Measurements from ENCODE around the gene CNOT6.

CNOT6 gene

GRCh38 chr5:180598797-180599589 is 104.8 kb downstream of the CNOT6 start:
- in situ Hi-C loops (cut with MboI; ENCODE audit: low sequenced_read_pairs) = no loop called here

DNA sequence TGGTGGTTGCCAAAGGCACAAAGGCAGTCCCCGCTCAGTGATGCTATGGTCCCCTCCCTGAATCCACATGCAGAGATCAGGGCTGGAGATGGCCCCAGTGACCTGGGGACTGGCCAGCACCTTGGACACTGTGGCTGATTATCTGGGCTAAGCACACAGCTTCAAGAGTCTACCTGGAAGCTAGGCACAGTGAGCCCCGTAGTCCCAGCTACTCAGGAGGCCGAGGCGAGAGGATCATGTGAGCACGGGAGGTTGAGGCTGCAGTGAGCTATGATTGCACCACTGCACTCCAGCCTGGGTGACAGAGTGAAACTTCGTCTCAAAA is 105.4 kb downstream of the CNOT6 start:
- in situ Hi-C loops (cut with MboI; ENCODE audit: low sequenced_read_pairs) = no loop called here

DNA sequence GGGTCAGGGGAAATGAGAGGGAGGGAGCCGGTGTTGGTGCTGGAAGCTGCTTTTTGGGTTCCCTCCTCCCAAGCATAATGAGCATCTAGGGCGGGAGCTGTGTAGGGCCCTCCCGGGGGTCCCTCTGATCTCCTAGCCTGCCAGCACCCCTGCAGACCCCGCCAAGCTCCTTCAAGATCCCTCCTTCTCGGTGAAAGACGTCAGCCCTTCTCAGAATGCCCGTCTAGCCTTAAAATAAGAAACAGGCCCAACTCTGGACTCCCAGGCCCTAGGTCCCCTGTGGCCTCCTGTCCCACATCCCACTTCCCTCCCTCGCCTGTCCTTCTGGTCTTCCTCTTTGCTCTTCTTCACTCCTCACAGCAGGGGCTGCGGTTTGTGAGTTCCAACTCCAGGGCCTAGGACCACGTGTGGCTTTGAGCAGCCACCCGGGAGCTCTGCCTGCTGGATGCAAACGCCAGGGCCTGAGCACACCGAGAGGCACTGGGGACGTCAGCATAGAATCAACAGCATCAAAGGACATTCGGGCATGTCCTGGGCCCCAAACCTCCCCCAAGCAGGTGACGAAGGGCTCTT is 105.9 kb downstream of the CNOT6 start:
- in situ Hi-C loops (cut with MboI; ENCODE audit: low sequenced_read_pairs) = no loop called here

DNA sequence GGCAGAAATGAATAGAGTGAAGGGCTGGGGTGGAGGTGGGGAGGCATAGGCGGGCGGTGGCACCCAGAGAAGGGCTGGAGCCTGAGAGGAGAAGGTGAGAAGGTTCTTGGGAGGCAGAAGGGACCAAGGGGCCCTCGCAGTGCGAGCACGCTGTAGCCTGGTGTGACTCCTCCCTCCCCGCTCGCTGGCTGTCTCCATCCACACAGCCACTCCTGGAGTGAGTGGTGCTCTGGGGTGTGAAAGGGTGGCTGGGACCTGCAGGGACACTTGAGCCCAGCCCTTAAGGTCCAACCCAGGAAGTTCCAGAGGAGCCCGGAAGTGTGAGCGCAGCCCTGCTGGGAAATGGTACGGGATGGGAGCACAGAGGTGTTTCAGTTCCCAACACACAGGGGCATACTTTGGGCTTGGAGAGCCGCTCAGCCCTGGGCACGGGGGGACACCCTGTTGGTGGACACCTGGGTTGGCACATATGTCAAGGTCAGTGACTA is 106.4 kb downstream of the CNOT6 start:
- in situ Hi-C loops (cut with MboI; ENCODE audit: low sequenced_read_pairs) = no loop called here

DNA sequence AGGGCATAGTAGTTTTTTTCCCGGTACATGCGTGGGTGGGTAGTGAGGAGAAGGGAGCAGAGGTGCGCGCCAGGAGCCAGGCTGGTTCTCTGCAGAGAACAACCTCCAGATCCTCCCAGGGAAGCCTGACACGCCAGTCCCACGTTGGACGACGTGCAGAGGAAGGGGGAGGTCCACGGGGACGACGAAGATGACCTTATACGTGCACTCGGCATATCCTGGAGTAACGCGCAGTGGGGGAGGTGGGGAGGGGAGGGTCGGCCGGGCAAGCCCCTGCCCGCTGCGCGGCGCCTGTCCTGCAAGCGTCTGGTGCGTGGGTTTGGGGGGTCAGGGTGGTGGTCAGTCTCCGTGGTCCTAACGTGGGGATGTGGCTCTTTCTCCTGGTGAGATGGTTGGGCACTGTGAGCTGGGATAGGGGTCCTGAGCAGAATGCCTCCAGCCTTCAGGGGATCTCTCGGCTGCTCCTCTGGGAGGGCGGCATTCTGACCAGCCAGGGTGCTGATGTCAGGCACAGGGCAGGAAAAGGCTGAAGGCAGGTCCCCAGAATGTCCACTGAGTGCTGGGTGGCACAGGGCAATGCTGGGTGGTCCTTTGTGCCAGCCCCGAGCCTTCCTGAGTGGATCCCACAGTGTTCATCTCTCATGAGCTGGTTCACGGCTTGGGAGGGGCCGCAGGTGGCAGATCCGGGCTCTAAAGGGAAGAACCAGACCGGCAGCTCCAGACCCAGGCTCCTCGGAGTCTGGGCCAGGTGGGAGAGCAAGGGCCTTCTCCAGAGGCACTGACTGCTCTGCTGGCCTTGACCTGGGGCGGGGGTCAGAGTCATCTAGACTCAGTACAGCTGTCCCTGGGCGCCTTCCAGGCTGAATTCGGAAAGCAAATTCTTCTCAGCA is 107.7 kb downstream of the CNOT6 start:
- in situ Hi-C loops (cut with MboI; ENCODE audit: low sequenced_read_pairs) = no loop called here

DNA sequence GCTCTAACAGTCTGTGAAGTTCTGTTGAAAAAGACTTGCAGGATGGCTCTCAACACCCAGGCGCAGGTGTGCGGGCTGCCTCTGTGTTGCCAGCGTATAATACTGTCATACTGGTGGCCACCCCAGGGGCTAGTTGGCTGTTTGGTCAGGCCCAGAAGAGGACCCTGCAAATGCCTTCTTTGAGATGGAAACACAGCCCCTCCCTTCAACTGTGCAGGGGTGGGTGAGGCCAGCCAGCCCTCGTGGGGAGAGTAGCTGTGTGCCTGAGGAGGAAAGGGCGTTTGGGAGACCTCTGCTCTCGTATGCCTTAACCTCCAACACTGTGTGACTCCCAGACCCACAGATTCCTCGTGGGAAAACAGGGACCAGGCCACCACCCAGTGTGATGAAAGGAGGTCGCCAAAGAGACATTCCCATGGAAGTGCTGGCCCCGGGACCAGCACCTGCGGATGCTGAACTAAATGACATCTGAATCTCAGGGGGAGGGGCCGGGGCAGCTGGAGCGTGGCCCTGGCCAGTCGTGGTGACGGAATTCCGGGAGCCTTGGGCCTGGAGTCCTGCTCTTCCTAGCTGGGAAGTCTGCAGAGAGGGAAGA is 108.4 kb downstream of the CNOT6 start:
- in situ Hi-C loops (cut with MboI; ENCODE audit: low sequenced_read_pairs) = no loop called here

DNA sequence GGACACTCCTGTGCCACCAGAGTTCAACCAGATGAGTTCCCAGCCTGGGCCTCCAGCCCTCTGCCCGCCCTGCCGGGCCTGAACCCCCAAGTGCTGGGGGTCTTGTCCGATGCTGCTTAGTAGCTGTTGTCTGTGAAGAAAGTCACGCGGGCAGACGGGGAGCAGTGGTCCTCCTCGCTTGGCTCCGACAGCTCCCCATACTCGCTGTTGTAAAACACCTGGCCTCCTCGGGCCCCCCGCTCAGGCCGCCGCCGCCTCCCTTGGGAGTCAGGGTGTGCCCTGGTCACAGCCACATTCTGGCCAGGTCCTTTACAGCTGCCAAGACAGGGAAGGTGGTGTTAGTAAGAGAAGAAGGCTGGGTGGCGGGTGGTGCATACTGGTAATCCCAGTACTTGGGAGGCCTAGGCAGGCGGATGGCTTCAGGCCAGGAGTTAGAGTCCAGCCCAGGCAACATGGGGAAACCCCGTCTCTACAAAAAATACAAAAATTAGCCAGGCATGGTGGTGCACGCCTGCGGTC is 109.0 kb downstream of the CNOT6 start:
- in situ Hi-C loops (cut with MboI; ENCODE audit: low sequenced_read_pairs) = no loop called here

DNA sequence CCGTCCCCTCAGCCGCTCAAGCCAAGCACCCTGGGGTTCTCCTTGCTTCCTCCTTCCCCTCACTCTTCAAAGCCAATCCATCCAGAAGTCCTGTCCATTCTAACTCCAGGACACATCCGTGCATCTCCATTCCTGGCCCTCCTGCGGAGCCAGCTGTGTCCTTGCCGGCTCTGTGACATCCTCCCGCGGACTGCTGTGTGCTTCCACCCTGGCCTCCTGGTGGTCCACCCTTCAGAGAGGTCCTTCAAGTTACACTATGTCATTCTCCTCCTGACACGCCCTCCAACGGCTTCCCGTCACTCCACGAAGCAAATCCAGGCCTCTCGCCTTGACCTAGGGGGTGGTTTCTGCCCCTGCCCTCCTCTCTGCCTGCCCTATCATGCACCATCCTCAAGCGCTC is 110.1 kb downstream of the CNOT6 start:
- in situ Hi-C loops (cut with MboI; ENCODE audit: low sequenced_read_pairs) = no loop called here

GRCh38 chr5:180605554-180606214 is 111.5 kb downstream of the CNOT6 start:
- in situ Hi-C loops (cut with MboI; ENCODE audit: low sequenced_read_pairs) = no loop called here

DNA sequence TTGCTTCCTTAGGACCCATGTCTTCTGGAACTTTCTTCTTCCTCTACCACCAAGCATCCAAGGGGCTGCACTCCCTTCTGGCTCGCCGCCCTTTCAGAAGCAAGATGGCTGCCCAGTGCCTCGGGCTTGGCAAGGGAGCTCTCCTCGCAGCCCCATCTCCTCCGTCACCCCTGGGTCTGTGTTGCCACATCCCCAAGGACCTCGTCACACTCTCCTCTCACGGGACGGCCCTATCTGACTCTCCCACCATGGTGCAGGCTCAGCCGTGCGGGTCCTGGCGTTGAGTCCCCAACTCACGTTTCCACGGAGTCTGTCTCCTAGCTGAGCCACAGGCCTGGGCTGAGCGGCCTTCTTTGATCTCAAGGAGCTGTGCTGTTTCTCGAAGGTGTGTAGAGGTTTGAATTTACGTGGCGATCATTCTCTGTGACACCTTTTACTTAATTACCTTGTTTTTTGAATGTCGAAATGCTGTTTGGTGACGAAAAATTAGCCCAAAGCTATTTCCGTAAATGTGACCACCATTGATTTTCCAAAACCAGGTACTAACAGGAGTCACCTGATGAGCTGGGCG is 112.1 kb downstream of the CNOT6 start:
- in situ Hi-C loops (cut with MboI; ENCODE audit: low sequenced_read_pairs) = no loop called here

GRCh38 chr5:180607861-180608571 is 113.8 kb downstream of the CNOT6 start:
- in situ Hi-C loops (cut with MboI; ENCODE audit: low sequenced_read_pairs) = no loop called here

DNA sequence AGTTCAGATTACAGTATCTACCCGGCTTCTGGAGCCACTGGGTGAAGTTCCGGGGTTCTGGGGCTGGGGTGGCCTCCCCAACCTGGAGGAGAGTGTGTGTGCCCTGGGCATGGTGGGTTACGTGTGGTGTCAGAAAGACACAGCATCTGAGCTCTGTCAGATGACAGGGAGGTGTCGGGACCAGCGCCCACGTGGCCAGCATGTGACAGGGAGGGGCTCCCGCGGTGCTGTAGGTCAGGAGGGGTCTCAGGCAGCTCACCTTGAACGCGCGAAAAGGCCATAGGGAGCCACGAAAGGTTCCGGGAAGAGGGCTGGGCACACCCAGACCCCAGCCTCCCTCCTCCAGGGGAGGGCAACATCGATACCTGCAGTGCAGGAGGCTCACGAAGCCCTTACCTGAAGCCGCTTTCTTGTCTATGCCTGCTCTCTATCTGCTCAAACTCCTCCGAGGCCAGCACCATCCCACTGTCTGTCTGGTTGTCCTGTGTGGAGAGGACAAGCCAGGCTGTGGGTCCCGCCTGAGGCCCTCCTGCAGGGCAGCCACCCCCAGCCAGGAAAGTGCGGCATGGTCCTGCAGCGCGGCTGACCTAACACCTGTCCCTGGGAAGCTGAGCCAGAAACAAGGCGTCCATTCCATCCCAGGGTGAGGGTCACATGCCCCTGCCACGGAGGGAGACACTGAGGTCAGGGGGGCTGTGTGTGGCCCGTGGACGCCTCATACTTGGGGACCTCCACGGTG is 114.6 kb downstream of the CNOT6 start:
- in situ Hi-C loops (cut with MboI; ENCODE audit: low sequenced_read_pairs) = no loop called here

GRCh38 chr5:180609386-180609785 is 115.2 kb downstream of the CNOT6 start:
- in situ Hi-C loops (cut with MboI; ENCODE audit: low sequenced_read_pairs) = no loop called here

GRCh38 chr5:180609817-180610550 is 115.8 kb downstream of the CNOT6 start:
- in situ Hi-C loops (cut with MboI; ENCODE audit: low sequenced_read_pairs) = no loop called here

- in situ Hi-C loops (cut with MboI; ENCODE audit: low sequenced_read_pairs) = no loop called here
These were observed 117.1 kb downstream of the CNOT6 start for GRCh38 chr5:180611140-180611850.

DNA sequence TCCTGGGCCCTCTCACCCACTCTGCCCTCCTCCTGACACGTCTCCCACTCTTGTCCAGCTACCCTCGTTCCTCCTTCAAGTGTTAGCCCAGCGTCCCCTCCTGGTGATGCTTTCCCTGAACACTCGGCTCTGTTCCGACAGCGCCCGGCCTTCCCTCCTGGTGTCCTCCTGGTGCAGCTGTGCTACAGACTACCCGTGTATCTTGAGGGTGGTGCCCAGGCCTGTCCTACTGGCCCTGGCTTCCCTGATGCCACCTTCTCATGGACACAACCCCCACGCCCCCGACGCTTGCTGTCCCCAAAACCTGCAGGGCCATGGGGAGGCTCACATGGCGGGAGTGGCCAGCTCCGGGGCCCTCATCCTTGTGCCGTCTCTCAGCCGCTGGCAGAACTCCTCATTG is 118.5 kb downstream of the CNOT6 start:
- in situ Hi-C loops (cut with MboI; ENCODE audit: low sequenced_read_pairs) = no loop called here

DNA sequence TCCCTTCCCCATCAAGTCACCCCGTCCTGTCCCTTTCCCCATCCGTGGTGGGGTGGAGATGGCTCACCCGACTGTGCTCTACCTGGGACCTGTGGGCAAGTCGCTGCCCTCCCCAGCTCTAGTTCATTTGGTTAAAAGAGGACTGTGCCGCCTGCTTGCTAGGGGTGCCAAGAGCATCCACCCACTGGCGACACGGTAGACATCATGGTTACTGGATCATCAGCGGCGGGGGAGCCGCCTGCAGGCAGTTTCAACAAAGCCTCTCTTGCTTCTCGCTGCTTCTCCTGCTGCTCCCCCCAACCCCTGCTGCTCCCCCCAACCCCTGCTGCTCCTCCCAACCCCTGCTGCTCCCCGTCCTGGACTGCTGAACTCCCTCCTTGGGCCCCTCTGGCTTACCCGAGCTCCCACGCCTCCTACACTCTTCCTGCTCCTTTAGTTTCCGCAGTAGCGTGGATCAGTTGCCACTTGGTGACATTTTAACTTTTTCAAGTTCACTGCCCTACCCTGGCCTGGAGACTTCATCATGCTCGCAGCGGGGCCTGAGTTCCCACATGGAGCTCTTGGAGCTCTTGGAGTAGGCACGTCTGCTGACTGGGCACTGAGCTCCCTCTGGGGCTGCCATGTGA is 119.1 kb downstream of the CNOT6 start:
- in situ Hi-C loops (cut with MboI; ENCODE audit: low sequenced_read_pairs) = no loop called here

Measured in HL-60/S4 treated with retinoic acid at 250 ng/mL for 4 days and 3 days (cell line).